Measurements from ENCODE around the gene CFAP46. TPM values are rescaled to one million over a fixed set of nuclear protein-coding genes. Genes with fewer than 3 reads are reported as not detected.
"Not testable (repeated sequence)": the region's sequence is repeated elsewhere in the genome, so short reads cannot be mapped to it uniquely, and the experiment has no call there.

CFAP46 gene
- total and polyA plus RNA-seq, 3 experiments from 2014 or later = 0.09 TPM; not detected in 2

- Histone ChIP-seq H3K36me3 (ENCODE audit: insufficient read depth, low read length) (no peaks in the 10 kb centered on the region), H3K27ac (ENCODE audit: low read depth, low read length) (no peak overlapping the region), H3K27me3 (ENCODE audit: insufficient read depth, low read length, poor library complexity, severe bottlenecking) (no peaks in the 10 kb centered on the region), H3K9me3 (ENCODE audit: low read length) (no peaks in the 10 kb centered on the region), H3K4me3 (ENCODE audit: low read length) (no peak overlapping the region), H3K4me1 (ENCODE audit: insufficient read depth, low read length) (no peaks in the 10 kb centered on the region)
- H3K4me1 Mint-ChIP-seq = peaks cover 8 to 14% (median 9%) of the 10 kb centered on the region in 3 donors
- H3K27me3 Mint-ChIP-seq = peaks cover 5 to 7% of the 10 kb centered on the region in 2 donors
- CTCF ChIA-PET = interaction anchor here (0.6 kb wide), 1 partner anchor 53 kb away, joined by 3 read pairs; no protein-coding TSS in a partner anchor
- no peak overlapping the region for H3K27ac Mint-ChIP-seq
- H3K9me3 Mint-ChIP-seq = no peaks in the 10 kb centered on the region
- POLR2A ChIA-PET = no interaction called here
- H3K4me3 Mint-ChIP-seq = peak overlapping the region in 1 of 7 donors; percentile 37
- no peak for DNase-seq
- H3K36me3 Mint-ChIP-seq = peaks cover 0 to 3% (median 0%) of the 10 kb centered on the region in 3 donors
Measured at GRCh38 chr10:132957981-132958882, 15.9 kb upstream of the CFAP46 start.

- Mint-ChIP-seq H3K4me1 (peaks cover 0 to 5% (median 0%) of the 10 kb centered on the region in 3 donors), H3K36me3 (no peaks in the 10 kb centered on the region), H3K9me3 (no peaks in the 10 kb centered on the region), H3K4me3 (no peak overlapping the region), H3K27ac (no peak overlapping the region), H3K27me3 (peaks cover 10 to 13% of the 10 kb centered on the region in 2 donors)
- Histone ChIP-seq H3K27ac (ENCODE audit: low read depth, low read length) (no peak overlapping the region), H3K27me3 (ENCODE audit: insufficient read depth, low read length, poor library complexity, severe bottlenecking) (no peaks in the 10 kb centered on the region), H3K4me1 (ENCODE audit: insufficient read depth, low read length) (no peaks in the 10 kb centered on the region), H3K36me3 (ENCODE audit: insufficient read depth, low read length) (no peaks in the 10 kb centered on the region), H3K9me3 (ENCODE audit: low read length) (no peaks in the 10 kb centered on the region), H3K4me3 (ENCODE audit: low read length) (no peak overlapping the region)
- no peak for DNase-seq
- ChIA-PET POLR2A (no interaction called here), CTCF (no interaction called here)
Measured at GRCh38 chr10:132957131-132957530, 14.8 kb upstream of the CFAP46 start.

- H3K4me1 ChIP-seq (ENCODE audit: insufficient read depth, low read length); H3K4me3 Mint-ChIP-seq; POLR2A ChIA-PET; H3K4me1 Mint-ChIP-seq; H3K27me3 ChIP-seq (ENCODE audit: insufficient read depth, low read length, poor library complexity, severe bottlenecking); H3K4me3 ChIP-seq (ENCODE audit: low read length); H3K27ac ChIP-seq (ENCODE audit: low read depth, low read length); CTCF ChIA-PET; H3K9me3 Mint-ChIP-seq; H3K27ac Mint-ChIP-seq; DNase-seq; H3K36me3 ChIP-seq (ENCODE audit: insufficient read depth, low read length); H3K36me3 Mint-ChIP-seq; H3K9me3 ChIP-seq (ENCODE audit: low read length): not testable (repeated sequence)
- peaks cover 17 to 18% of the 10 kb centered on the region in 2 donors for H3K27me3 Mint-ChIP-seq
Measured at GRCh38 chr10:132956259-132956658, 13.9 kb upstream of the CFAP46 start.

- no peak overlapping the region for H3K4me3 Mint-ChIP-seq
- DNase-seq = no peak
Measured at GRCh38 chr10:132955479-132955878, 13.1 kb upstream of the CFAP46 start.

GRCh38 chr10:132953428-132953827 lies 11.1 kb upstream of the CFAP46 start:
- Mint-ChIP-seq H3K27me3 (peaks cover 21 to 33% of the 10 kb centered on the region in 2 donors), H3K4me1 (no peaks in the 10 kb centered on the region), H3K36me3 (no peaks in the 10 kb centered on the region), H3K9me3 (no peaks in the 10 kb centered on the region), H3K27ac (no peak overlapping the region), H3K4me3 (no peak overlapping the region)
- H3K27me3 ChIP-seq (ENCODE audit: insufficient read depth, low read length, poor library complexity, severe bottlenecking) = no peaks in the 10 kb centered on the region
- CTCF ChIA-PET = no interaction called here
- DNase-seq = no peak
- no peak overlapping the region for H3K4me3 ChIP-seq (ENCODE audit: low read length)
- H3K36me3 ChIP-seq (ENCODE audit: insufficient read depth, low read length) = no peaks in the 10 kb centered on the region
- no peaks in the 10 kb centered on the region for H3K4me1 ChIP-seq (ENCODE audit: insufficient read depth, low read length)
- POLR2A ChIA-PET = no interaction called here
- no peak overlapping the region for H3K27ac ChIP-seq (ENCODE audit: low read depth, low read length)
- no peaks in the 10 kb centered on the region for H3K9me3 ChIP-seq (ENCODE audit: low read length)

More at GRCh38 chr10:132955479-132955878, 13.1 kb upstream of the CFAP46 start:
- no peak overlapping the region for H3K27ac ChIP-seq (ENCODE audit: low read depth, low read length)
- Mint-ChIP-seq H3K9me3 (no peaks in the 10 kb centered on the region), H3K4me1 (no peaks in the 10 kb centered on the region), H3K27ac (no peak overlapping the region), H3K27me3 (peaks cover 19 to 25% of the 10 kb centered on the region in 2 donors), H3K36me3 (no peaks in the 10 kb centered on the region)
- H3K27me3 ChIP-seq (ENCODE audit: insufficient read depth, low read length, poor library complexity, severe bottlenecking) = no peaks in the 10 kb centered on the region
- H3K36me3 ChIP-seq (ENCODE audit: insufficient read depth, low read length) = no peaks in the 10 kb centered on the region
- CTCF ChIA-PET = no interaction called here
- H3K4me1 ChIP-seq (ENCODE audit: insufficient read depth, low read length) = no peaks in the 10 kb centered on the region
- no peak overlapping the region for H3K4me3 ChIP-seq (ENCODE audit: low read length)
- POLR2A ChIA-PET = no interaction called here
- H3K9me3 ChIP-seq (ENCODE audit: low read length) = no peaks in the 10 kb centered on the region

- CTCF ChIA-PET = interaction anchor here (1.3 kb wide), 1 partner anchor 10 kb away, joined by 4 read pairs; no protein-coding TSS in a partner anchor
- Mint-ChIP-seq H3K36me3 (no peaks in the 10 kb centered on the region), H3K27ac (no peak overlapping the region), H3K4me3 (no peak overlapping the region), H3K4me1 (no peaks in the 10 kb centered on the region), H3K9me3 (no peaks in the 10 kb centered on the region), H3K27me3 (peaks cover 21 to 33% of the 10 kb centered on the region in 2 donors)
- Histone ChIP-seq H3K27me3 (ENCODE audit: insufficient read depth, low read length, poor library complexity, severe bottlenecking) (no peaks in the 10 kb centered on the region), H3K4me1 (ENCODE audit: insufficient read depth, low read length) (no peaks in the 10 kb centered on the region), H3K9me3 (ENCODE audit: low read length) (no peaks in the 10 kb centered on the region), H3K36me3 (ENCODE audit: insufficient read depth, low read length) (no peaks in the 10 kb centered on the region), H3K4me3 (ENCODE audit: low read length) (no peak overlapping the region), H3K27ac (ENCODE audit: low read depth, low read length) (no peak overlapping the region)
- DNase-seq = no peak
- POLR2A ChIA-PET = no interaction called here
Measured at GRCh38 chr10:132951926-132952325, 9.6 kb upstream of the CFAP46 start.

GRCh38 chr10:132948351-132948750 lies 6.0 kb upstream of the CFAP46 start:
- Mint-ChIP-seq H3K4me1 (no peaks in the 10 kb centered on the region), H3K9me3 (no peaks in the 10 kb centered on the region), H3K4me3 (no peak overlapping the region), H3K36me3 (no peaks in the 10 kb centered on the region), H3K27ac (no peak overlapping the region), H3K27me3 (peaks cover 29 to 41% of the 10 kb centered on the region in 2 donors)
- Histone ChIP-seq H3K4me3 (ENCODE audit: low read length) (no peak overlapping the region), H3K27me3 (ENCODE audit: insufficient read depth, low read length, poor library complexity, severe bottlenecking) (no peaks in the 10 kb centered on the region), H3K9me3 (ENCODE audit: low read length) (no peaks in the 10 kb centered on the region), H3K4me1 (ENCODE audit: insufficient read depth, low read length) (no peaks in the 10 kb centered on the region), H3K27ac (ENCODE audit: low read depth, low read length) (no peak overlapping the region), H3K36me3 (ENCODE audit: insufficient read depth, low read length) (no peaks in the 10 kb centered on the region)
- ChIA-PET CTCF (no interaction called here), POLR2A (no interaction called here)
- no peak for DNase-seq

- Histone ChIP-seq H3K9me3 (ENCODE audit: low read length) (no peaks in the 10 kb centered on the region), H3K27ac (ENCODE audit: low read depth, low read length) (no peak overlapping the region), H3K4me1 (ENCODE audit: insufficient read depth, low read length) (no peaks in the 10 kb centered on the region), H3K4me3 (ENCODE audit: low read length) (no peak overlapping the region), H3K27me3 (ENCODE audit: insufficient read depth, low read length, poor library complexity, severe bottlenecking) (no peaks in the 10 kb centered on the region), H3K36me3 (ENCODE audit: insufficient read depth, low read length) (no peaks in the 10 kb centered on the region)
- no peak for DNase-seq
- Mint-ChIP-seq H3K4me3 (no peak overlapping the region), H3K4me1 (peaks cover 0 to 1% (median under 1%) of the 10 kb centered on the region in 3 donors), H3K27me3 (peaks cover 24 to 38% of the 10 kb centered on the region in 2 donors), H3K36me3 (no peaks in the 10 kb centered on the region), H3K27ac (no peak overlapping the region), H3K9me3 (no peaks in the 10 kb centered on the region)
- CTCF ChIA-PET = no interaction called here
- POLR2A ChIA-PET = no interaction called here
Measured at GRCh38 chr10:132947843-132948242, 5.5 kb upstream of the CFAP46 start.

Measured in CD8-positive, alpha-beta memory T cell (primary cell).